Fibroblast of villous mesenchyme (primary cell): ENCODE results near the gene SF3A2. TPM values are rescaled to one million over a fixed set of nuclear protein-coding genes. Genes with fewer than 3 reads are reported as not detected.

ENCODE experiments used
- DNase-seq: peaks from one replicate; pipeline ENCODE4 v3.0.0-alpha.2; 2010; ENCODE audit warnings: low read depth
- H3K4me3 ChIP-seq: 2 replicates; pipeline ENCODE4 v1.5.1; 2011; ENCODE audit warnings: low read depth, mild to moderate bottlenecking, low read length
- total RNA-seq: library from RNA; depleted of rRNA; stranded (reverse); fragments of >200 nt; gene quantifications from 2 replicates; pipeline ENCODE4 v1.2.3, GENCODE V29; 2012
- TF ChIP-seq, protein P1 (sequence below): IDR thresholded peaks from 2 replicates; pipeline ENCODE4 v1.5.1; 2012; ENCODE audit warnings: low read depth, mild to moderate bottlenecking, low read length; ENCODE audit not compliant: insufficient read depth

The SF3A2 gene
- total RNA-seq, 1 donor, result 24.6 TPM

DNA sequence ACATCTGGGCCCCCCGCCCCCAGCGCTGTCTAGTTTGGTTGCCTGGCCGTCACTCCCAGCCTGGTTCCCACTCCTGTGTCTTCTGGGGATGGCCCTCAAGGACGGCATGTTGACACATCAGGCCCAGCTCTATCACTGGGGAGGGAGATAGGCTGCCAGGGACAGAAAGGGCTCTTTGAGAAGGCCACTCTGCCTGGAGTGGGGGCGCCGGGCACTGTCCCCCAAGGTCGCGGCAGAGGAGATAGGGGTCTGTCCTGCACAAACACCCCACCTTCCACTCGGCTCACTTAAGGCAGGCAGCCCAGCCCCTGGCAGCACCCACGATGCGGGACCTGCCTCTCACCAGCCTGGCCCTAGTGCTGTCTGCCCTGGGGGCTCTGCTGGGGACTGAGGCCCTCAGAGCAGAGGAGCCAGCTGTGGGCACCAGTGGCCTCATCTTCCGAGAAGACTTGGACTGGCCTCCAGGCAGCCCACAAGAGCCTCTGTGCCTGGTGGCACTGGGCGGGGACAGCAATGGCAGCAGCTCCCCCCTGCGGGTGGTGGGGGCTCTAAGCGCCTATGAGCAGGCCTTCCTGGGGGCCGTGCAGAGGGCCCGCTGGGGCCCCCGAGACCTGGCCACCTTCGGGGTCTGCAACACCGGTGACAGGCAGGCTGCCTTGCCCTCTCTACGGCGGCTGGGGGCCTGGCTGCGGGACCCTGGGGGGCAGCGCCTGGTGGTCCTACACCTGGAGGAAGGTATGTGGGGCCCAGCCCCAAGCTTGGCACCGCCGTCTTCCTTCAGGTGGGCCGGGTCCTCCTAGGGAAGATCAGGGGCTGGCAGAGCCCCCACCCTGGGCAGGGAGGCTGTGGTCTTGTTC is 12.6 kb downstream of the SF3A2 start, which contains the start of gene AMH:
Gene AMH (plus strand): TSS at position 314 of the 857 bp plus-strand sequence. CDS start 10 bp downstream, at position 324.
- H3K4me3 ChIP-seq, result no peak within 1 kb of the TSS
- TF ChIP-seq, protein P1, sequence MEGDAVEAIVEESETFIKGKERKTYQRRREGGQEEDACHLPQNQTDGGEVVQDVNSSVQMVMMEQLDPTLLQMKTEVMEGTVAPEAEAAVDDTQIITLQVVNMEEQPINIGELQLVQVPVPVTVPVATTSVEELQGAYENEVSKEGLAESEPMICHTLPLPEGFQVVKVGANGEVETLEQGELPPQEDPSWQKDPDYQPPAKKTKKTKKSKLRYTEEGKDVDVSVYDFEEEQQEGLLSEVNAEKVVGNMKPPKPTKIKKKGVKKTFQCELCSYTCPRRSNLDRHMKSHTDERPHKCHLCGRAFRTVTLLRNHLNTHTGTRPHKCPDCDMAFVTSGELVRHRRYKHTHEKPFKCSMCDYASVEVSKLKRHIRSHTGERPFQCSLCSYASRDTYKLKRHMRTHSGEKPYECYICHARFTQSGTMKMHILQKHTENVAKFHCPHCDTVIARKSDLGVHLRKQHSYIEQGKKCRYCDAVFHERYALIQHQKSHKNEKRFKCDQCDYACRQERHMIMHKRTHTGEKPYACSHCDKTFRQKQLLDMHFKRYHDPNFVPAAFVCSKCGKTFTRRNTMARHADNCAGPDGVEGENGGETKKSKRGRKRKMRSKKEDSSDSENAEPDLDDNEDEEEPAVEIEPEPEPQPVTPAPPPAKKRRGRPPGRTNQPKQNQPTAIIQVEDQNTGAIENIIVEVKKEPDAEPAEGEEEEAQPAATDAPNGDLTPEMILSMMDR, result no peak
- no peak for DNase-seq

DNA sequence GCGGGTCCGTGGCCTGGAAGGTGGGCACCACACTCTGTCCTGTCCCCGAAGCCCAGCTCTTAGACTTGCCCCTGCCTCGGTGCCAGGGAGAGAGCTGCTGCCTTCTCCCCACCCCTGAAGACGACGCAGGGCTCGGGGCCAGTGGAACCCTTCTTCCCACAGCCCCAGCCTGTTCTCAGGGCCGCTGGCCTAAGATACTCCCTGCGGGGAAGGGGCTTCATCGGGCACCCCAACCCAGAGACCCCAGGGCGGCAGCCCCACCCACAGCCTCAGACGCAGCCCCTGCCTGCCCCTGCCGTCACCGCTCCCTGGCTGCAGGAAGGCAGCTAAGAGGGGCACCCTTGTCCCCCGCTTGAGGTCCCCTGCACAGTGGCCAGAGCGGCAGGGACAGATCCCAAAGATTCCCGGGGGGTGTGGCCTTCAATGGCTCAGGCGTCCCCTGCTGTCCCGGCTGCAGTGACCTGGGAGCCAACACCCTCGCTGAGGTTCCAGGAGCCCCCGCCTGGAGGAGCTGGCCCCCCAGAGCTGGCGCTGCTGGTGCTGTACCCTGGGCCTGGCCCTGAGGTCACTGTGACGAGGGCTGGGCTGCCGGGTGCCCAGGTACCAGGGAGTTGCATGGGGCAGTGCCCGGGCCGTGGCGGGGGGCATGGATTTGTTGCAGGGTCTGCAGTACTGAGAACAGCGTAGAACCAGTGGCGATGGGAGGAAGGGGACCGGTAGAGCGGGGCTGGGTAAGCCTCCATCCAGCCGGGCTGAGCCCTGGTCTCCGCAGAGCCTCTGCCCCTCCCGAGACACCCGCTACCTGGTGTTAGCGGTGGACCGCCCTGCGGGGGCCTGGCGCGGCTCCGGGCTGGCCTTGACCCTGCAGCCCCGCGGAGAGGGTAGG is 13.5 kb downstream of the SF3A2 start:
- TF ChIP-seq, protein P1, result no peak
- H3K4me3 ChIP-seq, result no peak overlapping the region
- no peak for DNase-seq

DNA sequence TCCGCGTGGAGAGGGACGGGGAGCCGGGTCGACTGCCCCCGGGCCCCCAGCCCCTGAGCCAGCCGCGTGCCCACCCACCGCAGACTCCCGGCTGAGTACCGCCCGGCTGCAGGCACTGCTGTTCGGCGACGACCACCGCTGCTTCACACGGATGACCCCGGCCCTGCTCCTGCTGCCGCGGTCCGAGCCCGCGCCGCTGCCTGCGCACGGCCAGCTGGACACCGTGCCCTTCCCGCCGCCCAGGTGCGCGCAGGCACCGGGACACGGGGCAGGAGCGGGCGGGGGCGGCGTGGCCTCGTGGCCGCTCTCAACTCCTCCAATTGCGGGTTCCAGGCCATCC is 14.1 kb downstream of the SF3A2 start:
- TF ChIP-seq, protein P1, result no peak

DNA sequence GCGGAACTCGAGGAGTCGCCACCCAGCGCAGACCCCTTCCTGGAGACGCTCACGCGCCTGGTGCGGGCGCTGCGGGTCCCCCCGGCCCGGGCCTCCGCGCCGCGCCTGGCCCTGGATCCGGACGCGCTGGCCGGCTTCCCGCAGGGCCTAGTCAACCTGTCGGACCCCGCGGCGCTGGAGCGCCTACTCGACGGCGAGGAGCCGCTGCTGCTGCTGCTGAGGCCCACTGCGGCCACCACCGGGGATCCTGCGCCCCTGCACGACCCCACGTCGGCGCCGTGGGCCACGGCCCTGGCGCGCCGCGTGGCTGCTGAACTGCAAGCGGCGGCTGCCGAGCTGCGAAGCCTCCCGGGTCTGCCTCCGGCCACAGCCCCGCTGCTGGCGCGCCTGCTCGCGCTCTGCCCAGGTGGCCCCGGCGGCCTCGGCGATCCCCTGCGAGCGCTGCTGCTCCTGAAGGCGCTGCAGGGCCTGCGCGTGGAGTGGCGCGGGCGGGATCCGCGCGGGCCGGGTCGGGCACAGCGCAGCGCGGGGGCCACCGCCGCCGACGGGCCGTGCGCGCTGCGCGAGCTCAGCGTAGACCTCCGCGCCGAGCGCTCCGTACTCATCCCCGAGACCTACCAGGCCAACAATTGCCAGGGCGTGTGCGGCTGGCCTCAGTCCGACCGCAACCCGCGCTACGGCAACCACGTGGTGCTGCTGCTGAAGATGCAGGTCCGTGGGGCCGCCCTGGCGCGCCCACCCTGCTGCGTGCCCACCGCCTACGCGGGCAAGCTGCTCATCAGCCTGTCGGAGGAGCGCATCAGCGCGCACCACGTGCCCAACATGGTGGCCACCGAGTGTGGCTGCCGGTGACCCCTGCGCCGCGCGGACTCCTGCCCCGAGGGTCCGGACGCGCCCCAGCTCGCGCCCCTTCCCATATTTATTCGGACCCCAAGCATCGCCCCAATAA is 14.8 kb downstream of the SF3A2 start:
- TF ChIP-seq, protein P1, result no peak
- DNase-seq, result no peak

More for the DNA sequence above, 14.1 kb downstream of the SF3A2 start:
- no peak for DNase-seq
- no peak overlapping the region for H3K4me3 ChIP-seq

DNA sequence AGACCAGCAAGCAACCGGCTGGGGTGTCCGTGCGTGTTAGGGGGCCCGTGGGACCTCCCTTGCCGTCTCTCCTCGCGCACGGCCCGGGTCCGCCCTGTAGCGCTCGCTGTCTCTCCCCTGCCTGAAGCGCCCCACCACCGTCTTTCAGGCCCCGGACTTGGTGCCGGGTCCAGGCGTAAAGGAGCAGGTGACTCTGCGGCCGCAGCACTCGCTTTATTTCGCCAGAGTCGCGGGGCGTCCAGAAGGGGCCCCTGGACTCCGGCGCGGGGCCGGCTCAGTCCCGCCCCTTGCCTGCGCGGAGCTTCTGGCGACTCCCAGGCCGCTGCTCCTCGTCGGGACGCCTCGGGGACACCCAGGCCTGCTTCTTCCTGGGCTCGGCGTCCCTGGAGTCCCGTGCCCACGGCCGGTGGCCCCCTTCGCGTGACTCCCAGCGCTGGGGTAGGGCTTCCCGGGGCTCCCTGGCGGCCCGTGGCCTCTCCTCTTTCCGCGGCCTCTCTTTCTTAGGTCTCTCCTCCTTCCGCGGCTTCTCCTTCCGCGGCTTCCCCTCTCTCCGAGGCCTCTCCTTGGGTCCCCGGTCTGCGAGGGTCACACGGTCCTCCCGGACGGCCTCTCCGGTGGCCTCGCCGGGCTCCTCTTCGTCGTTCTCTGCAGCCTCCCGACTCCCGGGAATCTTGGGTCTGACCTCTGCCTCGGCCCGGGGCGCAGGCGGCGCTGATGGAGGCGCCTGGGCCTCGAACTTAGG is 15.6 kb downstream of the SF3A2 start:
- no peak for DNase-seq
- H3K4me3 ChIP-seq, result no peak overlapping the region
- TF ChIP-seq, protein P1, result no peak

More for the DNA sequence above, 14.8 kb downstream of the SF3A2 start:
- no peak overlapping the region for H3K4me3 ChIP-seq

DNA sequence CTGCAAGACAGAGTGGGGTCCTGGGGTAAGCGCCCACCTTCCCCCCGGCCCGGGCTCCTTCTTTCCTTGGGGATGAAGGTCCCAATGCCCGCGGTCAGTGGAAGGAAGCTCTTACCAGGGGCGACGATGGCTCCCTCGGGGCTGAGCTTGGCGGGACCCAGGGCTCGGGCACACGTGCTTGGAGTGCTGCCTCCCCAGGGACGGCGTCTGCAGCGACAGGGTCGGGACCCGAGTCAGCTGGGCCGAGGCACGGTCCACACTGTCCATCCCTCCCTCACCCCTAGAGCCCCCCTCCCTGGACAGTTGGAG is 16.1 kb downstream of the SF3A2 start:
- no peak overlapping the region for H3K4me3 ChIP-seq
- DNase-seq, result no peak

More for the DNA sequence above, 16.1 kb downstream of the SF3A2 start:
- TF ChIP-seq, protein P1, result no peak
